ENCODE results near the gene CCNDBP1.
"Not testable (repeated sequence)": the region's sequence is repeated elsewhere in the genome, so short reads cannot be mapped to it uniquely, and the experiment has no call there.

The CCNDBP1 gene

DNA sequence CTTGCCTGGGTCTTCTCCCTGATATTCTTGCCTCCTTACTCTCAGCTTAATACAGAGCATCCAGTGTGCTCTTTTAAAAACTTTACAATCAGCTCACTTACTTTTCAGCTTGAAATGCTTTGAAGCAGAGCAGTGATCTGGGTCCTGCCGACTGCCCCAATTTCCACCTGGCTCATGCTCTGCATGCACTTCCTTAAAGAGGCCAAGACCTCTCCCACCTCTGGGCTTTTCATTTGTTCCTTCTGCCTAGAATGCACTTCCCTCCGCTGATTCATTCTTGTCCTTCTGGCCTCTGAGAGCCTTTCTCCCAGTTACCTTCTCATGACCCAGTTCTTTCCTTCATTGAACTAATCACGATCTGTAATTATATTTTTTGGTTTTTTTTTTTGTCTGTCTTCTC, 1.9 kb upstream of the CCNDBP1 start:
- Mint-ChIP-seq H3K9me3 (ENCODE audit: low read depth) (no peaks in the 10 kb centered on the region), H3K4me3 (no peak overlapping the region), H3K27me3 (no peaks in the 10 kb centered on the region), H3K27ac (peak overlapping the region; percentile 56), H3K4me1 (ENCODE audit: low read depth) (peaks cover 21% of the 10 kb centered on the region), H3K36me3 (no peaks in the 10 kb centered on the region)

DNA sequence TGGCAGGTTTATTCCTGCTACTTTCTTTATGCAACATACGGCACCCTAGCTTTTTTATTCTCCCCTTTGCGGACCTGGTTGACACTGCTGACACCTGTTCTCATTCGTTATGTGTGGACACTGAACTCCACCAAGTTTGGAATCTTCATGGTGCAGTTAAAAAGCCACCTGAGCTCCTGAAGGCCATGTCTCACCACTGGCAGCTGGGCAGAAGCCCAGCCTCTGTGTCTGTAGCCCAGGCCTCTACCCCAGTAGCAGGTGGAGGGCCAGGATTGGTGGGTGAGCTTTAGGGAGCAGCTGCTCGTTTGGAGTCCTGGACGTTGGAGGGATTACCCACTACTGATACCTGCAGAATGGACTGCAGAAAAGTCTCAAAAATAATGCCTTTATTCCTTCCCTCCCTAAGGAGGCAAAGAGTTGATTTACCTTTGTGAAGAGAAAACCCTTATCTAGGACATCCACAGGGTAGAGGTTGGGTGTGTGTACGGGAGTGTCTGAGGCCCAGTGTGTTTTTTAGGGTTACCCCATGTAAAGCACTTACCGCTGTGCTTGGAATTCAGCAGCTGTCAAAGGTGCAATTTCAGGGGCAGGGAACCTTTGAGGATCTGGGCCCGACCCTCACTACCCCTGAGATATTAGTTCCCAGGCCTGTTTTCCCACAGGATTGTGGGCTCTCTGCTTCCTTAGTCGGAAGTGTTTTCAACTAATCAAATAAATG, 637 bp upstream of the CCNDBP1 start:
- H3K36me3 Mint-ChIP-seq: peaks cover 4% of the 10 kb centered on the region
- no peaks in the 10 kb centered on the region for H3K27me3 Mint-ChIP-seq
- H3K27ac Mint-ChIP-seq: peak overlapping the region; percentile 89
- peak overlapping the region; percentile 94 for H3K4me3 Mint-ChIP-seq
- H3K9me3 Mint-ChIP-seq (ENCODE audit: low read depth): no peaks in the 10 kb centered on the region
- H3K4me1 Mint-ChIP-seq (ENCODE audit: low read depth): peaks cover 29% of the 10 kb centered on the region

DNA sequence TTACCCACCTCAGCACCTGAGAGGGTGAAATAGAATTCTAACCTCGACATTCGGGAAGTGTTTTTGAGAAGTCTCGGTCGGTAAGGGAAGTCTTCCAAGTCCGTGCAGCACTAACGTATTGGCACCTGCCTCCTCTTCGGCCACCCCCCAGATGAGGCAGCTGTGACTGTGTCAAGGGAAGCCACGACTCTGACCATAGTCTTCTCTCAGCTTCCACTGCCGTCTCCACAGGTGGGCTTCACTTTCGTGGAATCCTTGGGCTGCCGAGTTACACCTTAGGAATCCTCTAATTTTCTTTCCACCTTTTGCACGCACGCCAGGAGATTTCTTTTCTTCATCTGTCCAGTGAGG, 775 bp downstream of the CCNDBP1 start:
- Mint-ChIP-seq H3K4me3 (peak overlapping the region; percentile 94), H3K27me3 (no peaks in the 10 kb centered on the region), H3K36me3 (peaks cover 7% of the 10 kb centered on the region), H3K9me3 (ENCODE audit: low read depth) (no peaks in the 10 kb centered on the region), H3K27ac (peak overlapping the region; percentile 92), H3K4me1 (ENCODE audit: low read depth) (peaks cover 30% of the 10 kb centered on the region)

DNA sequence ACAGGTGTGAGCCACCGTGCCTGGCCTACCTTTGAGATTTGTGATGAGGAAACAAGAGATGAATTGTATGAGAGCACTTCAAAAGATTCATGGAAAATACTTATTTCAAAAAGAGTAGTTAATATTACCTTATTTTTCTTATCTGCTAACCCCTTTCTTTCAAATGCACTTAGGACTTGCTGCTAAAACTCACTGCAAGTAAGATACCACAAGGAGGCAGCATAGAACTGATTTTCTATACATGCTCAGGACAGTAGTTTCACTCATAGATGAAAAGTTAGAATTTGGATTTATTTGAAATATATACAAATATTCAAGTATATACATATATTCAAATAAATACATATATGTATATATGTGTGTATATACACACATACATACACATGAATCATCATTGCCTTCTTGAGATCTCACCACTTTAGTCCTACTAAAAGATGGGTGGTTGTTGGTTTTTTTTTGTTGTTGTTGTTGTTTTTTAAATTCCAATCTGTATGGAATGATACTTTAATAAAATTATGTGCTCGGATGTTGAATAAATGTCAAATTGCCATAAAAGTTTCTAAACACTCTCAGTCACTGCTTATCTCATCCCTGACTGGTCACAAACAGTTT, 2.4 kb downstream of the CCNDBP1 start:
- H3K36me3 Mint-ChIP-seq: peaks cover 7% of the 10 kb centered on the region
- H3K9me3 Mint-ChIP-seq (ENCODE audit: low read depth): no peaks in the 10 kb centered on the region
- H3K4me1 Mint-ChIP-seq (ENCODE audit: low read depth): peaks cover 30% of the 10 kb centered on the region
- no peak overlapping the region for H3K27ac Mint-ChIP-seq
- H3K4me3 Mint-ChIP-seq: peak overlapping the region; percentile 80
- H3K27me3 Mint-ChIP-seq: no peaks in the 10 kb centered on the region

DNA sequence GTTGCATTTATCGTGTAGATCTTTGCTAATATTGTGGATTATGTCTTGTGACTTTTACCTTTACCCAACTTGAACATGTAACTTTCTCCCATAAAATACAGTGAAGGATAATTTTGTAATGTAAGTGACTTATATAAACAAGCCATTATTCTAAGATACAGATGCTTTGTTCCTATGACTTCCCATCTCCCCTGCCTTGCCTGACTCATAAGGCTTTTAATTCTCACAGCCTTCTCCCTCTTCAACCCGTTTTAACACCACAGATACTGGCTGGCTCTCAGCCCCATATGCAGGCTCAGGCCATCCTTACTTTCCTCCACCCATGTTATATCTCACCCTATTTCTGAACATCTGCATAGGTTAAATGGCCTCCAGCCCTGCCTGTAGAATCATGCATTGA, 4.1 kb downstream of the CCNDBP1 start:
- Mint-ChIP-seq H3K27me3 (no peaks in the 10 kb centered on the region), H3K9me3 (ENCODE audit: low read depth) (no peaks in the 10 kb centered on the region), H3K27ac (peak overlapping the region; percentile 29), H3K4me3 (no peak overlapping the region), H3K36me3 (peaks cover 7% of the 10 kb centered on the region), H3K4me1 (ENCODE audit: low read depth) (peaks cover 28% of the 10 kb centered on the region)

DNA sequence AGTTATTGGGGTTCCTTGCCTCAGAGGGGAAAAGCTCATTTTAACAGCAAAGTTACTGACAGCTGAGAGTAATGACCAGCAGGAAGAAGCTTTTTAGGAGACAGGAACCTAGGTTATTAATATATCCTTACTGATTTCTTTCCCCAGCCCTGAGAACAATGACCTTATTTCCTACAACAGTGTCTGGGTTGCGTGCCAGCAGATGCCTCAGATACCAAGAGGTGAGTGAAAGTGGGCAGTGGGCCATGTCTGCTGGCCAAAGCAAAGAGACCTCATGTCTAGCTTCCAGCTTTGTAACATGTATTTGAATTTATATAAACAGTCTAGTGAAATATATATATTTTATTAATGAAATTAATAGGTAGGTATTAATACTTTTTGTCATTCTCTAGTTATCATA, 5.0 kb downstream of the CCNDBP1 start:
- Mint-ChIP-seq H3K27ac (no peak overlapping the region), H3K4me3 (no peak overlapping the region), H3K9me3 (ENCODE audit: low read depth) (no peaks in the 10 kb centered on the region), H3K4me1 (ENCODE audit: low read depth) (peaks cover 28% of the 10 kb centered on the region), H3K27me3 (no peaks in the 10 kb centered on the region), H3K36me3 (peaks cover 8% of the 10 kb centered on the region)

DNA sequence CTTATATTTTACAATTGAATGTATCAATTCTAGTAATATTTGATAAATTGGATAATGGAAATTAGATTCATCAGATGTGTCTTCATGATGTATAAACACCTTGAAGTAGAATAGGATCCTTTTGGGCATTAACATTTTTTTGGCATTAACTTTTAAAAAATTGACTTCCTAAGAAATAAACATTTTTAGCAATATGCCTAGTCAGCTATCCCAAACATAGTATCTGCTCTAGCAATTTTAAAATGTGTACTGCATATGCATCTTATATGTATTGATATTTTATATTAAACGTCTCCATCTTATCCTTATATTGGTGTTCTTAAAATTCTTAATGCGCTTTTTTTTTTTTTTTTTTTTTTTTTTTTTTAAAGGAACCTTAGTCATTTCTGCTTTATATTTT, 8.5 kb downstream of the CCNDBP1 start:
- Mint-ChIP-seq H3K4me1 (ENCODE audit: low read depth) (peaks cover 7% of the 10 kb centered on the region), H3K4me3 (no peak overlapping the region), H3K36me3 (peaks cover 14% of the 10 kb centered on the region), H3K27ac (no peak overlapping the region), H3K9me3 (ENCODE audit: low read depth) (peaks cover 6% of the 10 kb centered on the region), H3K27me3 (no peaks in the 10 kb centered on the region)

DNA sequence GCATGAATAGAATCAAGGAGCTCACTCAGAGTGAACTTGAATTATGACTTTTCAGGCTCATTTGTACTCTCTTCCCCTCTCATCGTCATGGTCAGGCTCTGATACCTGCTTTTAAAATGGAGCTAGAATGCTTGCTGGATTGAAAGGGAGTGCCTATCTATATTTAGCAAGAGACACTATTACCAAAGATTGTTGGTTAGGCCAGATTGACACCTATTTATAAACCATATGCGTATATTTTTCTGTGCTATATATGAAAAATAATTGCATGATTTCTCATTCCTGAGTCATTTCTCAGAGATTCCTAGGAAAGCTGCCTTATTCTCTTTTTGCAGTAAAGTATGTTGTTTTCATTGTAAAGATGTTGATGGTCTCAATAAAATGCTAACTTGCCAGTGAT, 9.6 kb downstream of the CCNDBP1 start:
- Mint-ChIP-seq H3K27ac (peak overlapping the region; percentile 52), H3K4me3 (no peak overlapping the region), H3K4me1 (ENCODE audit: low read depth) (no peaks in the 10 kb centered on the region), H3K36me3 (peaks cover 9% of the 10 kb centered on the region), H3K27me3 (no peaks in the 10 kb centered on the region), H3K9me3 (ENCODE audit: low read depth) (peaks cover 6% of the 10 kb centered on the region)

DNA sequence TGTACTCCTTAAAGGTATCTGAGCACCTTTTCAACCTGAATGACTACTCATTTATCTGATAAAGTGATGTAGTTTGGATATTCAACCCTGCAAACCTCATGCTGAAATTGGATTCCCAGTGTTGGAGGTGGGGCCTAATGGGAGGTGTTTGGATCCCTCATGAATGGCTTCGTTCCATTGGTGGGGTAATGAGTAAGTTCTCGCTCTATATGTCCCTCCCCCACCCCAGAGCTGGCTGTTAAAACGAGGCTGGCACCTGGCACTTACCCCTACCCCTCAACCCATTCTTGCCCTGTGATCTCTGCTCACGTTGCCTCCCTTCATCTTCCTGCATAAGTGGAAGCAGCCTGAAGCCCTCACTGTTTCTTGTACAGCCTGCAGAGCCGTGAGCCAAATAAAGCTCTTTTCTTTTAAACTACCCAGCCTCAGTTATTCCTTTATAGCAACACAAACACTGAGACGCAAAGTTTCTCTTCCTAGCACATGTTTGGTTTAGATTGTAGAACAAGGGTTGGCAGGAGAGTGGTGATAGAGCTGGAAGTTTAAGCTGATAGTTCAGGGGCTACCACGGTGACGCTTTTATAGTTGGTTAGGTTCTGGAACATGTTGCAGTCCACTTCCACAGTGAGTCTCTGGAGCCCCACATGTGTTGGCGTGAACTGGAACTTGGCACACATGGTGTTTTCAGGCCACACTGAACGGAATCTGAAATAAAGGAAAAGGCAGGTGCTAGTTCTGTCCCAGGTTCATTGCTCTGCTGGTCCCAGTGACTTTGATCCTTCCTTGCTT, 11.8 kb downstream of the CCNDBP1 start:
- H3K36me3 Mint-ChIP-seq: peaks cover 8% of the 10 kb centered on the region
- peaks cover 6% of the 10 kb centered on the region for H3K9me3 Mint-ChIP-seq (ENCODE audit: low read depth)
- no peaks in the 10 kb centered on the region for H3K27me3 Mint-ChIP-seq
- no peak overlapping the region for H3K27ac Mint-ChIP-seq
- H3K4me1 Mint-ChIP-seq (ENCODE audit: low read depth): peaks cover 2% of the 10 kb centered on the region
- H3K4me3 Mint-ChIP-seq: no peak overlapping the region

DNA sequence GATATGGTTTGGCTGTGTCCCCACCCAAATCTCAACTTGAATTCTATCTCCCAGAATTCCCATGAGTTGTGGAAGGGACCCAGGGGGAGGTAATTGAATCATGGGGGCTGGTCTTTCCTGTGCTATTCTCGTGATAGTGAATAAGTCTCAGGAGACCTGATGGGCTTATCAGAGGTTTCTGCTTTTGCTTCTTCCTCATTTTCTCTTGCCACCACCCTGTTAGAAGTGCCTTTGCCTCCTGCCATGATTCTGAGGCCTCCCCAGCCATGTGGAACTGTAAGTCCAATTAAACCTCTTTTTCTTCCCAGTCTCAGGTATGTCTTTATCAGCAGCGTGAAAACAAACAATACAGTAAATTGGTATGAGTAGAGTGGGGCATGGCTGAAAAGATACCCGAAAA, 12.6 kb downstream of the CCNDBP1 start:
- not testable (repeated sequence) for H3K36me3 Mint-ChIP-seq; H3K27me3 Mint-ChIP-seq; H3K27ac Mint-ChIP-seq; H3K9me3 Mint-ChIP-seq (ENCODE audit: low read depth); H3K4me1 Mint-ChIP-seq (ENCODE audit: low read depth); H3K4me3 Mint-ChIP-seq

DNA sequence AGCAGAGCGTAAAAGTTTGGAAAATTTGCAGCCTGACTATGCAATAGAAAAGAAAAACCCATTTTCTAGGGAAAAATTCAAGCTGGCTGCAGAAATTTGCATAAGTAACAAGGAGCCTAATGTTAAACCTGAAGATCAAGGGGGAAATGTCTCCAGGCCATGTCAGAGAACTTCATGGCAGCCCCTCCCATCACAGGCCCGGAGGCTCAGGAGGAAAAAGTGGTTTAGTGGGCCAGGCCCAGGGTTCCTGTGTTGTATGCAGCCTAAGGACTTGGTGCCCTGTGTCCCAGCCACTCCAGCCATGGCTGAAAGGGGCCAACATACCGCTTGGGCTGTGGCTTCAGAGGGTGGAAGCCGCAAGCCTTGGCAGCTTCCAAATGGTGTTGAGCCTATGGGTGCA, 13.4 kb downstream of the CCNDBP1 start:
- not testable (repeated sequence) for H3K4me1 Mint-ChIP-seq (ENCODE audit: low read depth); H3K27me3 Mint-ChIP-seq; H3K27ac Mint-ChIP-seq; H3K4me3 Mint-ChIP-seq; H3K9me3 Mint-ChIP-seq (ENCODE audit: low read depth); H3K36me3 Mint-ChIP-seq

DNA sequence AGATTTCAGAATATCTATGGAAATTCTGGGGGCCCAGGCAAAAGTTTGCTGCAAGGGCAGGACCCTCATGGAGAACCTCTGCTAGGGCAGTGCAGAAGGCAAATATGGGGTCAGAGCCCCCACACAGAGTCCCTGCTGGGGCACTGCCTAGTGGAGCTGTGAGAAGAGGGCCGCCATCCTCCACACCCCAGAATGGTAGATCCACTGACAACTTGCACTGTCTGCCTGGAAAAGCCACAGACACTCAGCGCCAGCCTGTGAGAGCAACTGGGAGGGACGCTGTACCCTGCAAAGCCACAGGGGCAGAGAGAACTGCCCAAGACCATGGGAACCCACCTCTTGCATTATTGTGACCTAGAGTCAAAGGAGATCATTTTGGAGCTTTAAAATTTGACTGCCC, 13.8 kb downstream of the CCNDBP1 start:
- Mint-ChIP-seq H3K27ac (no peak overlapping the region), H3K4me1 (ENCODE audit: low read depth) (peaks cover 2% of the 10 kb centered on the region), H3K9me3 (ENCODE audit: low read depth) (peaks cover 6% of the 10 kb centered on the region), H3K27me3 (no peaks in the 10 kb centered on the region), H3K36me3 (peaks cover 8% of the 10 kb centered on the region), H3K4me3 (no peak overlapping the region)

DNA sequence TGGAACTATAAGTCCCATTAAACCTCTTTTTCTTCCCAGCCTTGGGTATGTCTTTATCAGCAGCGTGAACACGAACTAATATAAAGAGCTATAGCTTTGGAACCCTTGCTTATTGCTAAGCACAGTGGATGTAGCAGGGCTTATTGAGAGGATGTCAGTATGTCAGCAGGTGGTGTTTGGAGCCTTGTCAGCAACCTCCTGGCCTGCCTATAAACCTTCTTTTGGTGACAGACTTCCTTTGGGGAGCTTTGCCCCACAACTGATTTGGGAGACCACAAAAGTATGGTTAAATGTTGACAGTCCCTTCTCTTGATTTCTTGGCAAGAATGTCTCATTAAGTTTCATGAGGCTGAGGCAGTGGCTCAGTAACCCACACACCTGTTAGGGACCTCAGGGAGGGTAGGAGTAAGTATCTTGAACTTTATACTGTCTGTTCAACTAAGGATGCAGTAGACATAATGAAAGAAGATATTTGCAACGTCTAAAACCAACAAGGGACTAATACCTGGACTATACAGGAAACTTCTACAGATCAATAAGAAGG, 14.8 kb downstream of the CCNDBP1 start:
- Mint-ChIP-seq H3K4me3 (no peak overlapping the region), H3K4me1 (ENCODE audit: low read depth) (peaks cover 6% of the 10 kb centered on the region), H3K36me3 (peaks cover 6% of the 10 kb centered on the region), H3K27ac (peak overlapping the region; percentile 2), H3K9me3 (ENCODE audit: low read depth) (peaks cover 6% of the 10 kb centered on the region), H3K27me3 (no peaks in the 10 kb centered on the region)

DNA sequence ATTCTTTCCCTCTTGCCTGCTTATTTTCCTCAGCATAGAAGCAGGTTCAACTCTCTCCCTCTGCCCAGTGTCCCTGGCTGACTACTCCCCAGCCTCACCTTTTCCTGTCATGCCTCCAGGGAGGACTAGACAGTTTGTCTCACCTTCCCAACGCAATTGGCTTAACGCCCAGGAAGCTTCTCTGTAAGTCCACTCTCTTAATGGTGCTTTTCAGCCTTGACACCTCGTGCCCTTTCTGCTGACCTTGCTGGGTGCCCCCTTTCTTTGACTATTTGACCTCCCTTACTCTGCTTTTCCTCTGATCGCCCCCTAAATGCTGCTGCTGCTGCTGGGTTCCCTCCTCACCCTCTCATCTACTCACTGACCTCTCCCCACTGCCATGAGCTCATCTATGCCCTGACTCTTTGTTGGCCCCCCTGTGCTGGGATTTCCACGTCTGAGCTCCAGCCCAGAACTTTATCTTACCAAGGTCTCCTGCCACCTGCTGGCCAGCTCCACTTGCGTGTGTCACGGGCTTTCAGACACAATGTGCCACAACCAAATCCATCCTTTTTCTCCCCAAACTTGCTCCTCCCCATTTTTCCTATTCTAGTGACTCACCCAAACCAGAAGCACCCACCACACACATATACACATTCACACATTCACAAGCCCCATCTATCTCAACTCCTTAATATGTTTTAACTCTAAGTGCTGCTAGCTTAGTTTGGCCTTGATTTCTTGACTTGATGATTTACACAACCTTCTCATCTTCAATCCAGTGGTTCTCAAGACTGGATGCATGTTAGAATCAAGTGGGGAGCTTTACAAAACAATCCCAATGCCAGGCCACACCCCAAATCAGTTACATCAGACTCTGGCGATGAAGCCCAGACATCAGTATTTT, 19.1 kb downstream of the CCNDBP1 start:
- Mint-ChIP-seq H3K4me1 (ENCODE audit: low read depth) (peaks cover 6% of the 10 kb centered on the region), H3K9me3 (ENCODE audit: low read depth) (no peaks in the 10 kb centered on the region), H3K36me3 (no peaks in the 10 kb centered on the region), H3K4me3 (no peak overlapping the region), H3K27me3 (peaks cover 3% of the 10 kb centered on the region), H3K27ac (no peak overlapping the region)

All from activated naive CD8-positive, alpha-beta T cell (primary cell).